PC-9 (cell line): ENCODE results near the gene POLD3. TPM values are rescaled to one million over a fixed set of nuclear protein-coding genes. Genes with fewer than 3 reads are reported as not detected.

Source experiments
- BruUV-seq: library from RNA; stranded (reverse); fragments of 400-500 nt; replicated peaks from 2 replicates; lab custom pipeline; 2021; lab: Mats Ljungman, UMichigan
- CTCF ChIA-PET: fragments of 300-600 bp; sonication (Branson Sonifier 250); formaldehyde crosslinking; loops from one replicate; lab custom pipeline; 2022; ENCODE audit warnings: antibody characterized with exemption; lab: Charles Lee
- POLR2A ChIA-PET: fragments of 300-600 bp; sonication (Branson Sonifier 250); formaldehyde crosslinking; loops from one replicate; lab custom pipeline; 2022; ENCODE audit warnings: antibody characterized with exemption; ENCODE audit not compliant: unreplicated experiment; lab: Charles Lee
- DNase-seq, 2 experiments: peaks; one replicate each; pipeline versions ENCODE4 v3.0.0 to v3.0.0-alpha.2; 2015 to 2022; ENCODE audit warnings: mixed read lengths in 1 of 2
- H2AFZ ChIP-seq: fragments of 200-600 bp; sonication (generic); 2 replicates; pipeline ENCODE4 v1.8.1; 2017; ENCODE audit warnings: antibody characterized with exemption
- H3F3A ChIP-seq: fragments of 200-600 bp; sonication (generic); 2 replicates; pipeline ENCODE4 v1.8.1; 2017; ENCODE audit warnings: antibody characterized with exemption, mild to moderate bottlenecking, low read depth; ENCODE audit not compliant: insufficient read depth
- H3K27ac ChIP-seq: fragments of 200-600 bp; sonication (generic); 2 replicates; pipeline ENCODE4 v1.6.1; 2016; ENCODE audit warnings: mixed run types
- H3K27me3 ChIP-seq: fragments of 200-600 bp; sonication (generic); 2 replicates; pipeline ENCODE4 v1.6.1; 2016; ENCODE audit warnings: low read depth, mixed run types; ENCODE audit not compliant: insufficient read depth
- H3K36me3 ChIP-seq: fragments of 200-600 bp; sonication (generic); 2 replicates; pipeline ENCODE4 v1.6.1; 2016; ENCODE audit warnings: low read depth, mixed run types
- H3K4me1 ChIP-seq: fragments of 200-600 bp; sonication (generic); replicated peaks from 2 replicates; pipeline ENCODE4 v1.6.1; 2016; ENCODE audit warnings: mixed run types; ENCODE audit not compliant: insufficient read depth
- H3K4me2 ChIP-seq: fragments of 200-600 bp; sonication (generic); 2 replicates; pipeline ENCODE4 v1.6.1; 2017; ENCODE audit warnings: mixed run types
- H3K4me3 ChIP-seq: fragments of 200-600 bp; sonication (generic); 2 replicates; pipeline ENCODE4 v1.6.1; 2016; ENCODE audit warnings: mixed run types
- H3K79me2 ChIP-seq: fragments of 200-600 bp; sonication (generic); 2 replicates; pipeline ENCODE4 v1.6.1; 2017; ENCODE audit warnings: low read depth, mixed run types
- H3K9me2 ChIP-seq: fragments of 200-600 bp; sonication (generic); 2 replicates; pipeline ENCODE4 v1.8.1; 2017; ENCODE audit warnings: mild to moderate bottlenecking; ENCODE audit not compliant: insufficient read depth
- H3K9me3 ChIP-seq: fragments of 200-600 bp; sonication (generic); 2 replicates; pipeline ENCODE4 v1.8.1; 2016; ENCODE audit warnings: low read depth; ENCODE audit not compliant: insufficient read depth
- H4K20me1 ChIP-seq: fragments of 200-600 bp; sonication (generic); 2 replicates; pipeline ENCODE4 v1.8.1; 2017; ENCODE audit not compliant: insufficient read depth
- CTCF ChIP-seq: fragments of 200-600 bp; sonication (generic); conservative IDR thresholded peaks from 2 replicates; pipeline ENCODE4 v1.6.1; 2017; ENCODE audit warnings: mixed run types, antibody characterized with exemption, mild to moderate bottlenecking, moderate library complexity
- EZH2 ChIP-seq: fragments of 200-600 bp; sonication (generic); IDR thresholded peaks from 2 replicates; pipeline ENCODE4 v1.8.0; 2017; ENCODE audit warnings: antibody characterized with exemption, low read depth
- intact Hi-C: fragments of 100-400 bp; cut with micrococcal nuclease; formaldehyde crosslinking; loops from one replicate; pipeline ENCODE4 v1.10.0; 2022; ENCODE audit not compliant: unreplicated experiment
- total RNA-seq: library from RNA; stranded (reverse); gene quantifications from 2 replicates; pipeline ENCODE4 v1.2.3, GENCODE V29; 2021

Gene POLD3
- total RNA-seq, 1 experiment from 2014 or later: 44.1 TPM

GRCh38 chr11:74683279-74683871, 91.0 kb downstream of the POLD3 start:
- no peak overlapping the region for H3K4me3 ChIP-seq
- H3K4me1 ChIP-seq: 0 out of 2 replicates have a peak, but pooled peaks cover 7% of the 10 kb centered on the region
- H2AFZ ChIP-seq: no peak overlapping the region
- no peaks in the 10 kb centered on the region for H3K36me3 ChIP-seq
- H3F3A ChIP-seq: peaks cover 6% of the 10 kb centered on the region; the same call in 1 of the 2 replicates
- no TSS peak for BruUV-seq
- DNase-seq: no peak
- no peaks in the 10 kb centered on the region for H4K20me1 ChIP-seq
- H3K9me2 ChIP-seq: no peaks in the 10 kb centered on the region
- intact Hi-C loops: no loop called here
- TF ChIP-seq EZH2 (no peak), CTCF (no peak)
- H3K27me3 ChIP-seq: no peaks in the 10 kb centered on the region
- ChIA-PET CTCF (no interaction called here), POLR2A (no interaction called here)
- no peak overlapping the region for H3K27ac ChIP-seq
- no peak overlapping the region for H3K4me2 ChIP-seq
- H3K79me2 ChIP-seq: no peaks in the 10 kb centered on the region
- no peaks in the 10 kb centered on the region for H3K9me3 ChIP-seq

- Histone ChIP-seq H3K4me3 (no peak overlapping the region), H3K9me2 (no peaks in the 10 kb centered on the region), H2AFZ (no peak overlapping the region), H3K4me2 (no peak overlapping the region), H3K27ac (no peak overlapping the region), H3K36me3 (no peaks in the 10 kb centered on the region), H3K79me2 (no peaks in the 10 kb centered on the region), H3K9me3 (no peaks in the 10 kb centered on the region), H3K27me3 (no peaks in the 10 kb centered on the region), H4K20me1 (no peaks in the 10 kb centered on the region), H3F3A (peaks cover 6% of the 10 kb centered on the region; the same call in 1 of the 2 replicates), H3K4me1 (0 out of 2 replicates have a peak, but pooled peaks cover 7% of the 10 kb centered on the region)
- DNase-seq: no peak
- BruUV-seq: no TSS peak
- TF ChIP-seq CTCF (no peak), EZH2 (no peak)
- ChIA-PET POLR2A (no interaction called here), CTCF (interaction anchor here (0.6 kb wide), 1 partner anchor 228 kb away, joined by 3 read pairs; no protein-coding TSS in a partner anchor)
- intact Hi-C loops: no loop called here
Observed at GRCh38 chr11:74683941-74684481, 91.6 kb downstream of the POLD3 start.

GRCh38 chr11:74684661-74685060, 92.3 kb downstream of the POLD3 start:
- no peaks in the 10 kb centered on the region for H3K36me3 ChIP-seq
- H2AFZ ChIP-seq: no peak overlapping the region
- no peaks in the 10 kb centered on the region for H3K79me2 ChIP-seq
- intact Hi-C loops: no loop called here
- H3K4me3 ChIP-seq: no peak overlapping the region
- no peak for TF ChIP-seq EZH2
- TF ChIP-seq CTCF: no peak
- no peaks in the 10 kb centered on the region for H4K20me1 ChIP-seq
- H3F3A ChIP-seq: peaks cover 6% of the 10 kb centered on the region; the same call in 1 of the 2 replicates
- no TSS peak for BruUV-seq
- ChIA-PET POLR2A (interaction anchor here (1.0 kb wide), 1 partner anchor 192 kb away, joined by 3 read pairs; no protein-coding TSS in a partner anchor), CTCF (interaction anchor here (0.6 kb wide), 1 partner anchor 100 kb away, joined by 5 read pairs; no protein-coding TSS in a partner anchor)
- DNase-seq: no peak
- H3K27me3 ChIP-seq: no peaks in the 10 kb centered on the region
- H3K27ac ChIP-seq: no peak overlapping the region
- H3K4me2 ChIP-seq: no peak overlapping the region
- 0 out of 2 replicates have a peak, but pooled peaks cover 7% of the 10 kb centered on the region for H3K4me1 ChIP-seq
- no peaks in the 10 kb centered on the region for H3K9me2 ChIP-seq
- no peaks in the 10 kb centered on the region for H3K9me3 ChIP-seq
